ENCODE data around the gene AGAP1.

DNA sequence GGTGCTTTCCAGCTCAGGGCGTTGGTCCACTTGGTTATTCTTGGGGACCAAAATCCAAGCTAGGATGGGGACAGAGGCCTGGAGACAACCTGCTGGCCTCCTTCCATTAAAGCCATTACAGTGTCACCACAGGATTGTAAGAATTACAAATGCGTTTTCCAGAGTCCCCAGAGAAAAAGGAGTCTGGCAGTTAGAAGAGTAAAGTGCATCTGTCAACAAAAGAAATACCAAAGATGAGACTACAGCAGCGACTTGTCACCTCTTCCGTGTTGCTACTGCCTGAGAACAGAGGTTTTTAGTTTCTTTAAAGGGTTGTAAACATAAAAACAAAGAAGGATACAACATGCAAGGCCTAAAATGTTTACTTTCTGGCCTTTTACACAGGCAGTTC lies 235.7 kb downstream of the AGAP1 start:
- TF ChIP-seq, protein P1, sequence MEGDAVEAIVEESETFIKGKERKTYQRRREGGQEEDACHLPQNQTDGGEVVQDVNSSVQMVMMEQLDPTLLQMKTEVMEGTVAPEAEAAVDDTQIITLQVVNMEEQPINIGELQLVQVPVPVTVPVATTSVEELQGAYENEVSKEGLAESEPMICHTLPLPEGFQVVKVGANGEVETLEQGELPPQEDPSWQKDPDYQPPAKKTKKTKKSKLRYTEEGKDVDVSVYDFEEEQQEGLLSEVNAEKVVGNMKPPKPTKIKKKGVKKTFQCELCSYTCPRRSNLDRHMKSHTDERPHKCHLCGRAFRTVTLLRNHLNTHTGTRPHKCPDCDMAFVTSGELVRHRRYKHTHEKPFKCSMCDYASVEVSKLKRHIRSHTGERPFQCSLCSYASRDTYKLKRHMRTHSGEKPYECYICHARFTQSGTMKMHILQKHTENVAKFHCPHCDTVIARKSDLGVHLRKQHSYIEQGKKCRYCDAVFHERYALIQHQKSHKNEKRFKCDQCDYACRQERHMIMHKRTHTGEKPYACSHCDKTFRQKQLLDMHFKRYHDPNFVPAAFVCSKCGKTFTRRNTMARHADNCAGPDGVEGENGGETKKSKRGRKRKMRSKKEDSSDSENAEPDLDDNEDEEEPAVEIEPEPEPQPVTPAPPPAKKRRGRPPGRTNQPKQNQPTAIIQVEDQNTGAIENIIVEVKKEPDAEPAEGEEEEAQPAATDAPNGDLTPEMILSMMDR (conservative IDR thresholded peaks at IDR 0.05; ENCODE audit: low read length), result no peak
- TF ChIP-seq EZH2phosphoT487 (IDR thresholded peaks at IDR 0.05; ENCODE audit: borderline replicate concordance, low read depth, low read length), result no peak

Data from OCI-LY7 (cell line).